Effector memory CD4-positive, alpha-beta T cell (primary cell): ENCODE results near the gene D2HGDH.
"Not testable (repeated sequence)": the region's sequence is repeated elsewhere in the genome, so short reads cannot be mapped to it uniquely, and the experiment has no call there.

Source experiments
- DNase-seq, 3 donors: peaks; one replicate each; pipeline ENCODE4 v3.0.0-alpha.2; 2020
- H3K27ac ChIP-seq: 2 replicates; pipeline ENCODE4 v1.7.0; 2013; ENCODE audit warnings: mild to moderate bottlenecking, low read length, moderate library complexity; ENCODE audit not compliant: insufficient read depth, poor library complexity, severe bottlenecking
- H3K27me3 ChIP-seq: replicated peaks from 2 replicates; pipeline ENCODE4 v1.7.0; 2013; ENCODE audit warnings: mild to moderate bottlenecking, low read length; ENCODE audit not compliant: insufficient read depth, control insufficient read depth, poor library complexity, severe bottlenecking
- H3K36me3 ChIP-seq: 2 replicates; pipeline ENCODE4 v1.7.0; 2013; ENCODE audit warnings: mild to moderate bottlenecking, low read length, moderate library complexity; ENCODE audit not compliant: control insufficient read depth, insufficient read depth
- H3K4me1 ChIP-seq: 2 replicates; pipeline ENCODE4 v1.7.0; 2013; ENCODE audit warnings: low read length, mild to moderate bottlenecking; ENCODE audit not compliant: control insufficient read depth, insufficient read depth, poor library complexity, severe bottlenecking
- H3K4me3 ChIP-seq: 2 replicates; pipeline ENCODE4 v1.7.0; 2013; ENCODE audit warnings: low read length, low read depth, mild to moderate bottlenecking; ENCODE audit not compliant: insufficient read depth, poor library complexity, severe bottlenecking
- H3K9me3 ChIP-seq: 2 replicates; pipeline ENCODE4 v1.7.0; 2013; ENCODE audit warnings: mild to moderate bottlenecking, low read length, moderate library complexity; ENCODE audit not compliant: control insufficient read depth

Gene D2HGDH

GRCh38 chr2:241813644-241814392 lies 79.4 kb downstream of the D2HGDH start:
- DNase-seq: peak; percentile 20 to 58 (median 25)
- no peak overlapping the region for H3K27ac ChIP-seq

GRCh38 chr2:241814393-241814642 lies 79.9 kb downstream of the D2HGDH start:
- Histone ChIP-seq H3K36me3 (no peaks in the 10 kb centered on the region), H3K27ac (no peak overlapping the region), H3K4me1 (peaks cover 13% of the 10 kb centered on the region), H3K9me3 (no peaks in the 10 kb centered on the region), H3K4me3 (no peak overlapping the region), H3K27me3 (no peaks in the 10 kb centered on the region)
- no peak for DNase-seq

More at GRCh38 chr2:241813644-241814392, 79.4 kb downstream of the D2HGDH start:
- H3K9me3 ChIP-seq: no peaks in the 10 kb centered on the region
- no peaks in the 10 kb centered on the region for H3K27me3 ChIP-seq
- H3K36me3 ChIP-seq: no peaks in the 10 kb centered on the region
- peaks cover 13% of the 10 kb centered on the region for H3K4me1 ChIP-seq
- H3K4me3 ChIP-seq: no peak overlapping the region

GRCh38 chr2:241814643-241815476 lies 80.4 kb downstream of the D2HGDH start:
- peaks cover 13% of the 10 kb centered on the region for H3K4me1 ChIP-seq

GRCh38 chr2:241815477-241816430 lies 81.3 kb downstream of the D2HGDH start:
- Histone ChIP-seq H3K4me1 (peaks cover 13% of the 10 kb centered on the region), H3K36me3 (no peaks in the 10 kb centered on the region), H3K4me3 (no peak overlapping the region), H3K9me3 (no peaks in the 10 kb centered on the region), H3K27me3 (no peaks in the 10 kb centered on the region), H3K27ac (no peak overlapping the region)
- DNase-seq: no peak

More at GRCh38 chr2:241814643-241815476, 80.4 kb downstream of the D2HGDH start:
- DNase-seq: no peak
- Histone ChIP-seq H3K9me3 (no peaks in the 10 kb centered on the region), H3K27ac (no peak overlapping the region), H3K36me3 (no peaks in the 10 kb centered on the region), H3K4me3 (no peak overlapping the region), H3K27me3 (no peaks in the 10 kb centered on the region)

GRCh38 chr2:241816431-241817121 lies 82.1 kb downstream of the D2HGDH start:
- Histone ChIP-seq H3K4me3 (no peak overlapping the region), H3K27me3 (no peaks in the 10 kb centered on the region), H3K27ac (no peak overlapping the region), H3K9me3 (no peaks in the 10 kb centered on the region), H3K36me3 (no peaks in the 10 kb centered on the region), H3K4me1 (peaks cover 20% of the 10 kb centered on the region)
- no peak for DNase-seq

GRCh38 chr2:241817126-241817820 lies 82.8 kb downstream of the D2HGDH start:
- H3K27me3 ChIP-seq: no peaks in the 10 kb centered on the region

GRCh38 chr2:241817821-241818215 lies 83.4 kb downstream of the D2HGDH start:
- not testable (repeated sequence) for H3K36me3 ChIP-seq, H3K4me3 ChIP-seq, DNase-seq, H3K9me3 ChIP-seq, H3K27ac ChIP-seq, H3K27me3 ChIP-seq
- peaks cover 21% of the 10 kb centered on the region for H3K4me1 ChIP-seq

More at GRCh38 chr2:241817126-241817820, 82.8 kb downstream of the D2HGDH start:
- Histone ChIP-seq H3K4me3 (no peak overlapping the region), H3K36me3 (no peaks in the 10 kb centered on the region), H3K9me3 (no peaks in the 10 kb centered on the region), H3K4me1 (peaks cover 21% of the 10 kb centered on the region), H3K27ac (no peak overlapping the region)
- DNase-seq: no peak
